ENCODE data around the gene RUSF1. TPM values are rescaled to one million over a fixed set of nuclear protein-coding genes. Genes with fewer than 3 reads are reported as not detected.

Gene RUSF1
- total RNA-seq, 3 donors from 2014 or later = 43.9 to 49.1 (median 45.9) TPM

- Mint-ChIP-seq H3K9me3 (no peaks in the 10 kb centered on the region), H3K4me3 (no peak overlapping the region), H3K4me1 (ENCODE audit: low read depth) (peaks cover 20% of the 10 kb centered on the region), H3K36me3 (ENCODE audit: insufficient read depth) (no peaks in the 10 kb centered on the region), H3K27me3 (ENCODE audit: low read depth) (peaks cover 12% of the 10 kb centered on the region)
- DNase-seq (no peak), ATAC-seq (no peak)
These were observed 33.1 kb downstream of the RUSF1 start for GRCh38 chr16:31474773-31475738.

GRCh38 chr16:31474173-31474714 is 33.9 kb downstream of the RUSF1 start:
- ATAC-seq (no peak), DNase-seq (no peak)
- H3K4me3 Mint-ChIP-seq = no peak overlapping the region
- peaks cover 20% of the 10 kb centered on the region for H3K4me1 Mint-ChIP-seq (ENCODE audit: low read depth)
- no peaks in the 10 kb centered on the region for H3K9me3 Mint-ChIP-seq
- no peaks in the 10 kb centered on the region for H3K36me3 Mint-ChIP-seq (ENCODE audit: insufficient read depth)
- H3K27me3 Mint-ChIP-seq (ENCODE audit: low read depth) = peaks cover 12% of the 10 kb centered on the region

GRCh38 chr16:31473264-31473984 is 34.8 kb downstream of the RUSF1 start:
- H3K4me1 Mint-ChIP-seq (ENCODE audit: low read depth) = peaks cover 20% of the 10 kb centered on the region
- ATAC-seq (no peak), DNase-seq (no peak)
- H3K9me3 Mint-ChIP-seq = no peaks in the 10 kb centered on the region
- no peak overlapping the region for H3K4me3 Mint-ChIP-seq
- no peaks in the 10 kb centered on the region for H3K36me3 Mint-ChIP-seq (ENCODE audit: insufficient read depth)
- peaks cover 12% of the 10 kb centered on the region for H3K27me3 Mint-ChIP-seq (ENCODE audit: low read depth)

GRCh38 chr16:31472709-31473203 is 35.4 kb downstream of the RUSF1 start:
- peaks cover 16% of the 10 kb centered on the region for H3K4me1 Mint-ChIP-seq (ENCODE audit: low read depth)
- ATAC-seq (peak in 1 of 2 donors; percentile 24), DNase-seq (no peak)
- H3K9me3 Mint-ChIP-seq = no peaks in the 10 kb centered on the region
- H3K4me3 Mint-ChIP-seq = peak overlapping the region; percentile 46
- no peaks in the 10 kb centered on the region for H3K36me3 Mint-ChIP-seq (ENCODE audit: insufficient read depth)
- peaks cover 12% of the 10 kb centered on the region for H3K27me3 Mint-ChIP-seq (ENCODE audit: low read depth)

- ATAC-seq (no peak), DNase-seq (no peak)
- H3K9me3 Mint-ChIP-seq = no peaks in the 10 kb centered on the region
- peaks cover 12% of the 10 kb centered on the region for H3K27me3 Mint-ChIP-seq (ENCODE audit: low read depth)
- peaks cover 1% of the 10 kb centered on the region for H3K36me3 Mint-ChIP-seq (ENCODE audit: insufficient read depth)
- peaks cover 17% of the 10 kb centered on the region for H3K4me1 Mint-ChIP-seq (ENCODE audit: low read depth)
- H3K4me3 Mint-ChIP-seq = peak within 1 kb of the TSS; percentile 46
These were observed 36.1 kb downstream of the RUSF1 start, which contains the start of gene TGFB1I1 for GRCh38 chr16:31471875-31472708. Gene TGFB1I1 (plus strand): TSS chr16:31472152. CDS start chr16:31472189, 37 bp downstream.

- Mint-ChIP-seq H3K36me3 (ENCODE audit: insufficient read depth) (peaks cover 6% of the 10 kb centered on the region), H3K27me3 (ENCODE audit: low read depth) (peaks cover 12% of the 10 kb centered on the region), H3K4me3 (no peak overlapping the region), H3K9me3 (no peaks in the 10 kb centered on the region), H3K4me1 (ENCODE audit: low read depth) (peaks cover 19% of the 10 kb centered on the region)
- DNase-seq (no peak), ATAC-seq (no peak)
These were observed 36.8 kb downstream of the RUSF1 start for GRCh38 chr16:31471241-31471874.

GRCh38 chr16:31470615-31471014 is 37.6 kb downstream of the RUSF1 start:
- no peak for DNase-seq
- Mint-ChIP-seq H3K36me3 (ENCODE audit: insufficient read depth) (peaks cover 6% of the 10 kb centered on the region), H3K27me3 (ENCODE audit: low read depth) (peaks cover 12% of the 10 kb centered on the region), H3K4me1 (ENCODE audit: low read depth) (peaks cover 15% of the 10 kb centered on the region), H3K4me3 (no peak overlapping the region), H3K9me3 (no peaks in the 10 kb centered on the region)
- no peak for ATAC-seq

- DNase-seq = no peak
- Mint-ChIP-seq H3K4me1 (ENCODE audit: low read depth) (peaks cover 13% of the 10 kb centered on the region), H3K9me3 (no peaks in the 10 kb centered on the region), H3K36me3 (ENCODE audit: insufficient read depth) (peaks cover 20% of the 10 kb centered on the region), H3K4me3 (no peak overlapping the region), H3K27me3 (ENCODE audit: low read depth) (peaks cover 6% of the 10 kb centered on the region)
- no peak for ATAC-seq
These were observed 40.3 kb downstream of the RUSF1 start for GRCh38 chr16:31467858-31468257.

GRCh38 chr16:31467151-31467773 is 40.9 kb downstream of the RUSF1 start:
- Mint-ChIP-seq H3K4me1 (ENCODE audit: low read depth) (peaks cover 11% of the 10 kb centered on the region), H3K36me3 (ENCODE audit: insufficient read depth) (peaks cover 24% of the 10 kb centered on the region), H3K27me3 (ENCODE audit: low read depth) (no peaks in the 10 kb centered on the region), H3K4me3 (no peak overlapping the region), H3K9me3 (no peaks in the 10 kb centered on the region)
- no peak for DNase-seq
- peak in 1 of 2 donors; percentile 44 for ATAC-seq

- Mint-ChIP-seq H3K4me3 (no peak overlapping the region), H3K4me1 (ENCODE audit: low read depth) (peaks cover 11% of the 10 kb centered on the region), H3K27me3 (ENCODE audit: low read depth) (no peaks in the 10 kb centered on the region), H3K9me3 (no peaks in the 10 kb centered on the region), H3K36me3 (ENCODE audit: insufficient read depth) (peaks cover 24% of the 10 kb centered on the region)
- DNase-seq = no peak
- peak in 1 of 2 donors; percentile 17 for ATAC-seq
These were observed 41.8 kb downstream of the RUSF1 start for GRCh38 chr16:31466381-31466841.

- ATAC-seq = no peak
- Mint-ChIP-seq H3K27me3 (ENCODE audit: low read depth) (no peaks in the 10 kb centered on the region), H3K4me1 (ENCODE audit: low read depth) (peaks cover 13% of the 10 kb centered on the region), H3K9me3 (no peaks in the 10 kb centered on the region), H3K36me3 (ENCODE audit: insufficient read depth) (peaks cover 24% of the 10 kb centered on the region), H3K4me3 (no peak overlapping the region)
- no peak for DNase-seq
These were observed 42.3 kb downstream of the RUSF1 start for GRCh38 chr16:31465788-31466370.

GRCh38 chr16:31464781-31465260 is 43.4 kb downstream of the RUSF1 start:
- Mint-ChIP-seq H3K27me3 (ENCODE audit: low read depth) (no peaks in the 10 kb centered on the region), H3K36me3 (ENCODE audit: insufficient read depth) (peaks cover 24% of the 10 kb centered on the region), H3K9me3 (no peaks in the 10 kb centered on the region), H3K4me1 (ENCODE audit: low read depth) (peaks cover 22% of the 10 kb centered on the region), H3K4me3 (no peak overlapping the region)
- ATAC-seq (no peak), DNase-seq (no peak)

Measured in activated T-cell treated with anti-CD3 and anti-CD28 coated beads, Interleukin-2, amount 50 U/mL, for 4 hours (primary cell).